Uterus (tissue), 4 donors: Measurements from ENCODE around the gene AHCYL2. TPM values are rescaled to one million over a fixed set of nuclear protein-coding genes. Genes with fewer than 3 reads are reported as not detected.

Source experiments
- DNase-seq, 2 donors: peaks; one replicate each; pipeline ENCODE4 v3.0.0-alpha.2; 2019 to 2020
- H3K27ac ChIP-seq, 2 donors: fragments of 200-600 bp; sonication (generic); 1 replicate in 1 of 2; 2 replicates in 1 of 2; pipeline ENCODE4 v1.5.1; 2016 to 2018
- H3K27me3 ChIP-seq, 2 donors: fragments of 200-600 bp; sonication (generic); one replicate each; pipeline ENCODE4 v1.5.1; 2018 to 2019; ENCODE audit warnings: control low read depth in 1 of 2
- H3K36me3 ChIP-seq, 2 donors: fragments of 200-600 bp; sonication (generic); one replicate each; pipeline ENCODE4 v1.5.1; 2019; ENCODE audit warnings: control low read depth in 1 of 2
- H3K4me1 ChIP-seq, 2 donors: fragments of 200-600 bp; sonication (generic); one replicate each; pipeline ENCODE4 v1.5.1; 2018 to 2019; ENCODE audit warnings: control low read depth in 1 of 2
- H3K4me3 ChIP-seq, 2 donors: fragments of 200-600 bp; sonication (generic); 1 replicate in 1 of 2; 2 replicates in 1 of 2; pipeline ENCODE4 v1.5.1; 2018 to 2019; ENCODE audit warnings: mild to moderate bottlenecking in 1 of 2
- H3K9me3 ChIP-seq, 2 donors: fragments of 200-600 bp; sonication (generic); one replicate each; pipeline ENCODE4 v1.5.1; 2019; ENCODE audit warnings: control low read depth in 1 of 2
- POLR2A ChIP-seq, 2 donors: fragments of 450-650 bp; IDR thresholded peaks; one replicate each; pipeline ENCODE4 v1.6.1; 2016; ENCODE audit warnings: antibody characterized with exemption in 2 of 2, mild to moderate bottlenecking in 1 of 2, moderate library complexity in 1 of 2
- intact Hi-C: fragments of 100-400 bp; cut with DNase I; formaldehyde crosslinking; loops from one replicate; pipeline ENCODE4 v1.15.1; 2023; ENCODE audit warnings: low total_unique reads
- total RNA-seq, 4 donors: library from RNA; depleted of rRNA in 3 of 4; stranded (reverse); fragments of >200 nt in 3 of 4; gene quantifications; one replicate each; pipeline versions ENCODE4 v1.1.0 to v1.2.4, GENCODE V29; 2014 to 2023
- TF ChIP-seq, protein P1 (sequence below), 4 experiments: fragments of 200-600 bp in 2 of 4; fragments of 450-650 bp in 2 of 4; sonication (generic) in 2 of 4; IDR thresholded peaks; one replicate each; pipeline ENCODE4 v1.5.1; 2016 to 2019; ENCODE audit warnings: antibody characterized with exemption in 4 of 4, mild to moderate bottlenecking in 2 of 4, moderate library complexity in 1 of 4
- donor health status: DM: yes; HTN: yes; CAD: no.

Gene AHCYL2
- total RNA-seq, 4 donors from 2014 or later: 5.6 to 29.2 (median 23.7) TPM

DNA sequence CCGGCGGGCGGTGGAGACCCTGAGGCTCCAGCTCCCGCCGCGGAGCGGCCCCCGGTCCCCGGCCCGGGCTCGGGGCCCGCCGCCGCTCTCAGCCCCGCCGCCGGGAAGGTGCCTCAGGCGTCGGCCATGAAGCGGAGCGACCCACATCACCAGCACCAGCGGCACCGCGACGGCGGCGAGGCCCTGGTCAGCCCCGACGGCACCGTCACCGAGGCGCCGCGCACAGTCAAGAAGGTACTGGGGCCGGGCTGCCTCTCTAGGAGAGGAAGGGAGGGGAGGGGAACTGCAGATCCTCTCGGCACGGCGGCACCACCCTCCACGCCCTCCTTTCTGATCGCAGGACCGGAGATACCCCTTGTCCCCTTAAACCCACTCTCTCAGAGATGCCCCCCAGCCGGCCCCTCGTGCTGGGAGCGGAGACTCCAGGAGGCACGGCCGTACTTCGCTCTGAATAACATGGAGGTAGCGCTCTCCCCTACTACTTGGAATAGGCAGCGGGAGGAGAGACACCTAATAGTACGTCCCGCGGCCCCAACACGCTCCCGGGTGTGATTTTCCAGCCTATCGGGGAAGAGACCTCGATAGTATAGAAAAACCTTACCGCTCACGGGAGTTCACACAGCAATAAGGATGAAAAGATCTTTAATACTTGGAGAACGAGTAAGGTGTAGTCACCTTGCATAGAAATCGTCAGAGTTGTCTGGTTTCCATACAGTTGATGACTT, 538 bp downstream of the AHCYL2 start:
- Histone ChIP-seq H3K27ac (peak overlapping the region; percentile 95 to 99), H3K36me3 (no peaks in the 10 kb centered on the region), H3K9me3 (no peaks in the 10 kb centered on the region), H3K27me3 (no peaks in the 10 kb centered on the region), H3K4me1 (peaks cover 0 to 9% of the 10 kb centered on the region in 2 donors), H3K4me3 (peak overlapping the region; percentile 64 to 65)
- peak; percentile 38 to 51 for DNase-seq
- no peak for TF ChIP-seq POLR2A (IDR thresholded peaks at IDR 0.05)
- intact Hi-C loops: no loop called here

DNA sequence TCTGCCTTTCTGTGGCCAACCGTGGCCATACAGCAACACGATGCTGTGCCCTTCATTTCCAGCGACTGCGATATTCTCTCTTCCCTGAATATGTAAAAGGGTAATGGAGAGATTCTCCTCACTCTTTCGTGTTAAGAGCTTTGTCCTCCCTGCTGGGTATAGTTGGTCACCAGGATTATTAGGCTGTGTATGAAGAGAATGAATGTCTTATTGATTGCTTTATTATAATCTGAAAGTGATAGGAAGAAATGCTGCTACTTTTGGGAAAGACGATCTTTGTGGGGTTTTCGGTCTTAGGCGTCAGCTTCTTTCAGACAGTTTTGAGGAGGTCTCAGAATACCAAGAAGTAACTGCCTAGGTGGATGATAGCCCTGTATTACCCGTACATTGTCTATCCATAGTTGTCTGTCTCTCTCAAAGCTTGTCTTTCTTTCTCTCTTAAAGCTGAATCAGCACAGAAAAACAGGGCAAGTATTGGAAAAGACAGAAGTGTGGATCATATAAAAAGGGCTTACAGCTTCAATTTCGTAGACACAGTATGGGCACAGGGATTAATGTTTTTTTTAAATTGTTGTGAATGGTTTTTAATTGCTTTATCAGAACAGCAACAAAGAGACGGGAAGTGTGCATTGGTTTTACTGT, 1.2 kb downstream of the AHCYL2 start:
- no peak for TF ChIP-seq POLR2A (IDR thresholded peaks at IDR 0.05)
- TF ChIP-seq, protein P1, sequence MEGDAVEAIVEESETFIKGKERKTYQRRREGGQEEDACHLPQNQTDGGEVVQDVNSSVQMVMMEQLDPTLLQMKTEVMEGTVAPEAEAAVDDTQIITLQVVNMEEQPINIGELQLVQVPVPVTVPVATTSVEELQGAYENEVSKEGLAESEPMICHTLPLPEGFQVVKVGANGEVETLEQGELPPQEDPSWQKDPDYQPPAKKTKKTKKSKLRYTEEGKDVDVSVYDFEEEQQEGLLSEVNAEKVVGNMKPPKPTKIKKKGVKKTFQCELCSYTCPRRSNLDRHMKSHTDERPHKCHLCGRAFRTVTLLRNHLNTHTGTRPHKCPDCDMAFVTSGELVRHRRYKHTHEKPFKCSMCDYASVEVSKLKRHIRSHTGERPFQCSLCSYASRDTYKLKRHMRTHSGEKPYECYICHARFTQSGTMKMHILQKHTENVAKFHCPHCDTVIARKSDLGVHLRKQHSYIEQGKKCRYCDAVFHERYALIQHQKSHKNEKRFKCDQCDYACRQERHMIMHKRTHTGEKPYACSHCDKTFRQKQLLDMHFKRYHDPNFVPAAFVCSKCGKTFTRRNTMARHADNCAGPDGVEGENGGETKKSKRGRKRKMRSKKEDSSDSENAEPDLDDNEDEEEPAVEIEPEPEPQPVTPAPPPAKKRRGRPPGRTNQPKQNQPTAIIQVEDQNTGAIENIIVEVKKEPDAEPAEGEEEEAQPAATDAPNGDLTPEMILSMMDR (IDR thresholded peaks at IDR 0.05): no peak
- H3K27ac ChIP-seq: peak overlapping the region; percentile 95 to 99
- intact Hi-C loops: no loop called here
- H3K4me3 ChIP-seq: peak overlapping the region; percentile 64 to 65
- no peak for DNase-seq
- H3K36me3 ChIP-seq: no peaks in the 10 kb centered on the region
- no peaks in the 10 kb centered on the region for H3K27me3 ChIP-seq
- H3K9me3 ChIP-seq: no peaks in the 10 kb centered on the region
- H3K4me1 ChIP-seq: peaks cover 0 to 9% of the 10 kb centered on the region in 2 donors

DNA sequence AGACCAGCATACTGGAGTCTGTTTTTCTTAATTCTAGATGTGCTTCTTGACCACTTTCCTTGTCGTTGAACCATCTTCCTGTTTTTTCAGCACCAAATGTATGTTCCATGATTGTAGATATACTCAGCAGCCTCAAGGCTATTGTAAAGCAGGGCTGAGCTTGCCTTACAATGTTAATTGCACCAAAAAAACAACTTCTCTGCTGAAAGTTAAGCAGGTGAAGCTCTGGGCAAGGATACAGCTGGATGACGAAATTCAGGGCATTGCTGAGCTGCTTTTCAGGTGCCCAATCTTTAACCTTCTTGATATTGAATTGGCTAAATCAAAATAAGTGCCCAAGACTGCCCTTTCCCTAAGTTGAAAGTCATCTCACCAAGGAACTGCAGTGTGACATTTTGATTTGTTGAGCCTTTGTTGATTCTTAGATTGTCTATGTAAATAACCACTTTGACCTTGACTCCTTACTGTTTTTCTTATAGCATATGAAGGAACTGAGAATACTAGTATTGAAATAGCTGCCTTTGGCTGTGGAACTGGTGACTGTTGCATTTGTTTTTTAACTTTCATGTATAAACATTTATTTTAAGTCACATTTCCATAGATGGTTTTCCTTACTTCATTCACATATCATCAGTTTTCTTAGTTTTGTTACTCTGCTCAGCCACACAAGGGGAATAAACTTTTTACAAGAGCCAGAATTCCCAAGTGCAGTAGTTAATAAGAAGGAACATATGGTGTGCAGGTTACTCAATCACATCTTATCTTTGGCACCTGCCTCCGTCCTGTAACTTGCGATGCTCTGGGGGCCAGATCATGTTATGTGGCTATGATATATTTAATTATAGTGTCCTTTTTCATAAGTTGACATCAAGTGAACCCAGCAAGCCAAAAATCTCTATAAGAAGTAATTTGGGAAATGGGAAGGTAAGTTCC, 3.1 kb downstream of the AHCYL2 start:
- H3K36me3 ChIP-seq: no peaks in the 10 kb centered on the region
- H3K4me1 ChIP-seq: peaks cover 0 to 9% of the 10 kb centered on the region in 2 donors
- H3K27ac ChIP-seq: no peak overlapping the region
- H3K9me3 ChIP-seq: no peaks in the 10 kb centered on the region
- DNase-seq: no peak
- H3K27me3 ChIP-seq: no peaks in the 10 kb centered on the region
- TF ChIP-seq, protein P1 (IDR thresholded peaks at IDR 0.05): no peak
- TF ChIP-seq POLR2A (IDR thresholded peaks at IDR 0.05): no peak
- intact Hi-C loops: no loop called here
- no peak overlapping the region for H3K4me3 ChIP-seq

DNA sequence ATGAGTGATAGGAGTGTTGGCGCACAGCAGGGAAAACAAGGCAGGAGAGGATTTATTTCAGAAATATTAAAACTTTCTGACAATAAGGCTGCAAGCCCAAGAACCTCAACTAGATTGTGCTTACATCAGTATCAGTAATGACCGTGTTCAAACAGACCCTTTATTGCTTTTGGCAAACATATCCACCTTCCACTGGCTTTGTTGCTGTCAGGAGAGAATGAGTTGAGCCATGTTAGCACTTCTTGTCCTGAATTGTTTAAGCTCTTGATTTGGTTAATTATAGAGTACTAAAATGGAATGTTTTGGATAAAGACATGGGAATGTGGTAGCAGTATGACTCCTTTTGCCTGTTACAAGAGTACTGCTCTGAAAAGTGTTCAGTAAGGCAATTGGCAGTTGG, 3.8 kb downstream of the AHCYL2 start:
- no peaks in the 10 kb centered on the region for H3K9me3 ChIP-seq
- no peaks in the 10 kb centered on the region for H3K27me3 ChIP-seq
- no peak for TF ChIP-seq POLR2A (IDR thresholded peaks at IDR 0.05)
- TF ChIP-seq, protein P1 (IDR thresholded peaks at IDR 0.05): no peak

DNA sequence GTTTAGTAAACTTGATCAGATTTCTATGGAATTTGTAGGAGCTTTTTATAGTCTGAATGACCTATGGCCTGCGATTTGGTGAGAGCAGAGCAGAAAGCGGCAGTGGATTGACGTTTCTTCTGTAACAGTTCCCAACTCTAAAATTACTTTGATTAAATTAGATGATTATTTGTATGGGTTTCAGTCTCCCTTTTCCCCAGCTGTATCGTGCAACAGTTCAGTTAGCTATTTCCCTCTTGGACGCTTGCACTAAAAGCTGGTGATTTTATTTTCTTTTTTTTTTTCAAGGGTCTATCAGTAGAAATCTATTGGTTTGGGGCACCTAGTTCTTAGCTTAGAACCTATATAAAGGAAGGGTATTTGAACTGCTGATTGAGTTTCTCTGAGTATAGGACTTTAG, 6.8 kb downstream of the AHCYL2 start:
- no peak overlapping the region for H3K27ac ChIP-seq
- H3K27me3 ChIP-seq: no peaks in the 10 kb centered on the region
- no peaks in the 10 kb centered on the region for H3K36me3 ChIP-seq
- H3K9me3 ChIP-seq: no peaks in the 10 kb centered on the region
- intact Hi-C loops: no loop called here
- no peak for TF ChIP-seq POLR2A (IDR thresholded peaks at IDR 0.05)
- TF ChIP-seq, protein P1 (IDR thresholded peaks at IDR 0.05): no peak
- H3K4me1 ChIP-seq: peaks cover 0 to under 1% of the 10 kb centered on the region in 2 donors
- H3K4me3 ChIP-seq: no peak overlapping the region
- no peak for DNase-seq

More for the DNA sequence above, 3.8 kb downstream of the AHCYL2 start:
- intact Hi-C loops: no loop called here
- H3K4me1 ChIP-seq: peaks cover 0 to 9% of the 10 kb centered on the region in 2 donors
- DNase-seq: no peak
- no peaks in the 10 kb centered on the region for H3K36me3 ChIP-seq
- H3K27ac ChIP-seq: no peak overlapping the region
- H3K4me3 ChIP-seq: no peak overlapping the region
